GM18867 (cell line): ENCODE data around the gene SNORC.

ENCODE experiments used
- ATAC-seq: cut with Tn5 transposase; IDR thresholded peaks from one replicate; pipeline ENCODE4 v1.9.1; 2021; ENCODE audit warnings: mild to moderate bottlenecking, moderate library complexity; ENCODE audit not compliant: unreplicated experiment

The SNORC gene

GRCh38 chr2:232925153-232925820, 55.2 kb downstream of the SNORC start:
- no peak for ATAC-seq

DNA sequence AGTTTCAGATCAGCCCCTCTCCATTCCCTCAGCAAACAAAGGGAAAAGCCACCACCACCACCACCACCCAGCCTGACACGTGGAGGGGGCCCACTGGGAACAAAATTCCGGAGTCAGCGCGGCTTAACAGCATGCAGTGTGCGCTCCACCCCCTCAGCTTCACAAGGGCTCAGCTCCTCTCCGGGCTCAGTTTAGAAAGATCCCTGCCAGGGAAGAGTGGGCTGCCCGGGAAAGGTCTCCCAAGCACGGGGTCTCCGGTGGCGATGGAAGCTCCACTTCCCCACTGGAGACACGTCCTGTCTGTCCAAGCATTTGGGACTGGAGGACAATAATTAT, 55.7 kb downstream of the SNORC start:
- ATAC-seq = no peak

DNA sequence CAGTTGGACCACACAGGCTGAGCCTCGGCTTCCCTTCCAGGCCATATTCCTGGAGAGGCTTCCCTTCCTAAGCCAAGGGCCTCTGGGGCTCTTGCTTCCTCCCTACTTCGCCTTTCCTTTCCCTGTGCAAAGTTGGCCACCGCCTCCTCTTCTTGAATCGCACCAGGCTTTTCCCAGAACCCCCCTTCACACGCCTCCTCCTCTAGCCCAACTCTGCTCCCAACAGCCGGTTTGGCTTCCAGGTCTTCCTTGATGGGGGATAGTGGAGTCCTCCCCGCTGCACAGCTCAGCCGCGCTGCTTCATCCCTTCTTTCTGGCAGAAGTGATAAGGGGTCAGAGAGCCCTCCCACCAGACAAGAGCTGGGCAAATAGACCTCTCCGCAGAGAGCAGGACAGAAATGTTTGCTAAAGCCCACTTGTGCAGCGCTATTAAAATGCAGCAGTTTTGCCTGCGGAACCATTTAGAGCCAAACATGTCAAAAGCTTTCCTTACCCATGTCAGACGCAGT, 56.4 kb downstream of the SNORC start:
- no peak for ATAC-seq

GRCh38 chr2:232927032-232927792, 57.1 kb downstream of the SNORC start:
- ATAC-seq = no peak

DNA sequence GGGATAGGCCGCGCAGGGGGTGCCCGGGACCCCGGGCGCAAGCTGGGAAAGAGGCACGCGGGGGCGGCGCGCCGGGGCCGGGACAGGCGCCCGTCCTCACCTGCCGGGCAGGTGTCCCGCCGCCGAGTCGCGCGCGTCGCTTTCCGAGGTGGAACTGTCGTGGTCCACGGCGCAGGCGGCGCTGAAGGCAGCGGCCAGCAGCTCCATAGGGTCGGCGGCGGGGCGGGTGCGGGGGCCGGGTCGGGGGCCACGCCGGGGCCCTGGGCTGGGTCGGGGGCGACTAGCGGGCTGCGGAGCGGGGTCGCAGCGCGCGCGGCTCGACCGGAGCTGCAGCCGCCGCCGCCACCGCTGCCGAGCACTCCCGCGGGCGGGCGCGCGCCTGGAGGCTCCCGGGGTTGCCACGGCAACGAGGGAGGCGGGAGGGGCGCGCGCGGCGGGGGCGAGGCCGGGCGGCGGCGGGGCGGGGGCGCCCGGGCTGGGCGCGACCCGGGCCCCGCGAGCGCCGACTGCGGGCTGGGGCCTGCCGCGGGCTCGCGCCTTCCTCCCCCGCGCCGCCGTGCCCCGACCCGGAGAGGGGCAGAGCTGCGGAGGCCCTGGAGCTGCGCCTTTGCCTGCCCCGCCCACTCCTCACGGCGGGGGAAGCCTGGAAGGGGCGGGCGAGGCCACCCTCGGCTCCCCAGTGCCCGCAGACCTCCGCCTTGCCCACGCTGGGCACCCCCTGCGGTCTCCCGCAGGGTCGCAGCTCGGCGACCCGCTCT, 57.9 kb downstream of the SNORC start:
- no peak for ATAC-seq
